IMR-90 (cell line): Measurements from ENCODE around the gene AP4B1. TPM values are rescaled to one million over a fixed set of nuclear protein-coding genes. Genes with fewer than 3 reads are reported as not detected.

Source experiments
- ATAC-seq: fragments of 200-7000 bp; cut with Tn5 transposase; 2 replicates; pipeline ENCODE4 v1.9.1; 2020; ENCODE audit warnings: low read depth, mild to moderate bottlenecking, moderate library complexity
- BruUV-seq: library from RNA; stranded (reverse); fragments of 400-500 nt; replicated peaks from 2 replicates; lab custom pipeline; 2021; lab: Mats Ljungman, UMichigan
- CTCF ChIA-PET: fragments of 300-600 bp; formaldehyde crosslinking; extraction: SDS; loops from one replicate; lab custom pipeline; 2021; ENCODE audit warnings: antibody characterized with exemption; lab: Yijun Ruan, JAX
- POLR2A ChIA-PET: fragments of 300-600 bp; sonication (Branson Sonifier 250); formaldehyde crosslinking; loops from one replicate; lab custom pipeline; 2022; ENCODE audit warnings: antibody characterized with exemption; ENCODE audit not compliant: unreplicated experiment; lab: Charles Lee
- DNase-seq: peaks from one replicate; pipeline ENCODE4 v3.0.0; 2013
- H2AFZ ChIP-seq: replicated peaks from 2 replicates; pipeline ENCODE3; 2013; ENCODE audit warnings: low read length, mild to moderate bottlenecking; ENCODE audit not compliant: poor library complexity
- H2AK5ac ChIP-seq: 2 replicates; pipeline ENCODE4 v1.6.1; 2013; ENCODE audit warnings: low read depth, low read length, inconsistent platforms
- H2AK9ac ChIP-seq: replicated peaks from 2 replicates; pipeline ENCODE3; 2013; ENCODE audit warnings: mild to moderate bottlenecking, low read depth, low read length, moderate library complexity; ENCODE audit not compliant: poor library complexity
- H2BK120ac ChIP-seq: 2 replicates; pipeline ENCODE4 v1.6.1; 2013; ENCODE audit warnings: low read depth, low read length, inconsistent platforms
- H2BK15ac ChIP-seq: 3 replicates; pipeline ENCODE4 v1.6.1; 2013; ENCODE audit warnings: low read depth, low read length, inconsistent platforms
- H2BK20ac ChIP-seq: 2 replicates; pipeline ENCODE4 v1.6.1; 2013; ENCODE audit warnings: low read depth, mild to moderate bottlenecking, inconsistent platforms, low read length, moderate library complexity
- H2BK5ac ChIP-seq: 2 replicates; pipeline ENCODE4 v1.6.1; 2013; ENCODE audit warnings: mild to moderate bottlenecking, low read depth, low read length, inconsistent platforms; ENCODE audit not compliant: poor library complexity, severe bottlenecking
- H3K14ac ChIP-seq: replicated peaks from 2 replicates; pipeline ENCODE4 v1.6.1; 2013; ENCODE audit warnings: low read depth, low read length, inconsistent platforms
- H3K18ac ChIP-seq: 2 replicates; pipeline ENCODE4 v1.6.1; 2013; ENCODE audit warnings: low read depth, low read length, control low read depth
- H3K23ac ChIP-seq: 2 replicates; pipeline ENCODE4 v1.6.1; 2013; ENCODE audit warnings: low read depth, low read length, inconsistent platforms
- H3K27ac ChIP-seq: 2 replicates; pipeline ENCODE4 v1.5.1; 2013; ENCODE audit warnings: mild to moderate bottlenecking, control low read depth, low read length; ENCODE audit not compliant: insufficient read depth
- H3K27me3 ChIP-seq: 2 replicates; pipeline ENCODE4 v1.6.1; 2013; ENCODE audit warnings: low read length; ENCODE audit not compliant: control insufficient read depth, insufficient read depth
- H3K36me3 ChIP-seq: 2 replicates; pipeline ENCODE4 v1.6.1; 2013; ENCODE audit warnings: low read length, mixed read lengths; ENCODE audit not compliant: control insufficient read depth, insufficient read depth
- H3K4ac ChIP-seq: 2 replicates; pipeline ENCODE4 v1.6.1; 2013; ENCODE audit warnings: low read depth, low read length, inconsistent platforms
- H3K4me1 ChIP-seq: 2 replicates; pipeline ENCODE4 v1.6.1; 2013; ENCODE audit warnings: low read length, mixed read lengths; ENCODE audit not compliant: control insufficient read depth, insufficient read depth
- H3K4me2 ChIP-seq: 2 replicates; pipeline ENCODE4 v1.6.1; 2013; ENCODE audit warnings: low read depth, mild to moderate bottlenecking, control low read depth, low read length, moderate library complexity
- H3K4me3 ChIP-seq: 2 replicates; pipeline ENCODE4 v1.5.1; 2013; ENCODE audit warnings: low read depth, mild to moderate bottlenecking, control low read depth, low read length, moderate library complexity; ENCODE audit not compliant: insufficient read depth
- H3K56ac ChIP-seq: 2 replicates; pipeline ENCODE4 v1.6.1; 2013; ENCODE audit warnings: low read length, inconsistent platforms; ENCODE audit not compliant: insufficient read depth; ENCODE audit errors: extremely low read depth
- H3K79me1 ChIP-seq, 2 experiments: 2 replicates each; pipeline ENCODE4 v1.6.1; 2013; ENCODE audit warnings: low read length in 2 of 2, inconsistent platforms in 1 of 2, low read depth in 1 of 2
- H3K9ac ChIP-seq: 2 replicates; pipeline ENCODE4 v1.6.1; 2013; ENCODE audit warnings: low read depth, low read length, control low read depth
- H3K9me1 ChIP-seq: 2 replicates; pipeline ENCODE4 v1.6.1; 2013; ENCODE audit warnings: low read length, inconsistent platforms; ENCODE audit not compliant: insufficient read depth
- H3K9me3 ChIP-seq: 2 replicates; pipeline ENCODE4 v1.6.1; 2013; ENCODE audit warnings: low read length; ENCODE audit not compliant: control insufficient read depth, insufficient read depth
- H4K20me1 ChIP-seq: 2 replicates; pipeline ENCODE4 v1.6.1; 2013; ENCODE audit warnings: low read length, inconsistent platforms; ENCODE audit not compliant: insufficient read depth
- H4K5ac ChIP-seq: 2 replicates; pipeline ENCODE4 v1.6.1; 2013; ENCODE audit warnings: mild to moderate bottlenecking, low read depth, low read length, control low read depth
- H4K8ac ChIP-seq, 2 experiments: 2 replicates each; pipeline ENCODE4 v1.6.1; 2013; ENCODE audit warnings: low read depth in 2 of 2, low read length in 2 of 2, control low read depth in 1 of 2, inconsistent platforms in 1 of 2
- H4K91ac ChIP-seq: 2 replicates; pipeline ENCODE4 v1.6.1; 2013; ENCODE audit warnings: low read depth, low read length, inconsistent platforms; ENCODE audit not compliant: insufficient read depth
- BHLHE40 ChIP-seq: fragments of 150-350 bp; IDR thresholded peaks from 2 replicates; pipeline ENCODE4 v1.6.1; 2016; ENCODE audit warnings: mild to moderate bottlenecking, low read depth, low read length
- CHD1 ChIP-seq: IDR thresholded peaks from 2 replicates; pipeline ENCODE4 v1.6.1; 2012; ENCODE audit warnings: low read depth, low read length, improper control_type of control experiment
- FOS ChIP-seq: fragments of 150-350 bp; IDR thresholded peaks from 2 replicates; pipeline ENCODE4 v1.6.1; 2016; ENCODE audit warnings: low read depth, low read length
- MAFK ChIP-seq: IDR thresholded peaks from 2 replicates; pipeline ENCODE4 v1.6.1; 2012; ENCODE audit warnings: low read depth, low read length, improper control_type of control experiment
- MXI1 ChIP-seq: IDR thresholded peaks from 2 replicates; pipeline ENCODE4 v1.6.1; 2012; ENCODE audit warnings: low read depth, mild to moderate bottlenecking, low read length, moderate library complexity, borderline replicate concordance
- NFE2L2 ChIP-seq: fragments of 150-350 bp; IDR thresholded peaks from 2 replicates; pipeline ENCODE4 v1.6.1; 2016; ENCODE audit warnings: low read depth, mild to moderate bottlenecking, low read length
- RAD21 ChIP-seq: IDR thresholded peaks from 2 replicates; pipeline ENCODE4 v1.6.1; 2012; ENCODE audit warnings: low read length, improper control_type of control experiment
- RCOR1 ChIP-seq: IDR thresholded peaks from 2 replicates; pipeline ENCODE4 v1.6.1; 2012; ENCODE audit warnings: mild to moderate bottlenecking, low read length, improper control_type of control experiment; ENCODE audit not compliant: insufficient replicate concordance
- RFX5 ChIP-seq: IDR thresholded peaks from 2 replicates; pipeline ENCODE4 v1.8.0; 2012; ENCODE audit warnings: low read depth, mild to moderate bottlenecking, low read length, moderate library complexity
- SMC3 ChIP-seq: fragments of 150-350 bp; IDR thresholded peaks from 2 replicates; pipeline ENCODE4 v1.6.1; 2016; ENCODE audit warnings: low read depth, mild to moderate bottlenecking, antibody characterized with exemption, low read length, moderate library complexity
- WGBS, 2 experiments: methylation state at CpG; one replicate each; pipeline versions ENCODE4 v1.1.5 to v1.1.7; 2013; ENCODE audit warnings: missing lambda C conversion rate in 2 of 2; ENCODE audit not compliant: insufficient read length in 1 of 2; ENCODE audit errors: extremely low coverage in 2 of 2; 5-methylcytosine and 5-hydroxymethylcytosine counted together
- dilution Hi-C: fragments of 300-500 bp; cut with HindIII; formaldehyde crosslinking; loops from one replicate; pipeline ENCODE4 v1.14.3; 2018; ENCODE audit warnings: low sequenced_read_pairs; ENCODE audit not compliant: unreplicated experiment
- in situ Hi-C: fragments of 300-500 bp; cut with MboI; formaldehyde crosslinking; loops from 3 replicates; pipeline ENCODE4 v1.14.3; 2019; ENCODE audit warnings: low sequenced_read_pairs, inconsistent platforms, mixed read lengths
- intact Hi-C: fragments of 100-400 bp; cut with micrococcal nuclease; formaldehyde crosslinking; loops from 2 replicates; pipeline ENCODE4 v1.10.0; 2022
- polyA plus RNA-seq, 3 experiments: library from polyadenylated mRNA; depleted of rRNA; stranded (reverse); fragments of >200 nt; gene quantifications; 2 replicates each; pipeline ENCODE4 v1.2.3, GENCODE V29; 2012; ENCODE audit warnings: low replicate concordance in 1 of 3
- total RNA-seq: library from RNA; depleted of rRNA; stranded (reverse); fragments of >200 nt; gene quantifications from 2 replicates; pipeline ENCODE4 v1.2.3, GENCODE V29; 2012
- TF ChIP-seq, protein P1 (sequence below): fragments of 150-350 bp; IDR thresholded peaks from 2 replicates; pipeline ENCODE4 v1.6.1; 2016; ENCODE audit warnings: low read depth, mild to moderate bottlenecking, low read length, moderate library complexity, borderline replicate concordance

Gene AP4B1
- total and polyA plus RNA-seq, 2 of the 4 experiments (the other 2 are of a cell fraction): 15.6 to 18.1 TPM

DNA sequence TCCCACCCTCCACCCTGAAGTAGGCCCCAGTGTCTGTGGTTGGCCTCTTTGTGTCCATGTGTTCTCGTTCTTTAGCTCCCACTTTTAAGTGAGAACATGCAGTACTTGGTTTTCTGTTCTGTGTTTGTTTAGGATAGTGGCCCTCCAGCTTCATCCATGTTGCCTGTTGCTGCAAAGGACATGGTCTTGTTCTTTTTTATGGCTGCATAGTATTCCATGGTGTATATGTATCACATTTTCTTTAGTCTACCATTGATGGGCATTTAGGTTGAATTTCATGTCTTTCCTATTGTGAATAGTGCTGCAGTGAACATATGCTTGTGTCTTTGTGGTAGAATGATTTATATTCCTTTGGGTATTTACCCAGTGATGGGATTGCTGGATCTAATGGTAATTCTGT, 30.6 kb upstream of the AP4B1 start:
- no peaks in the 10 kb centered on the region for H3K27me3 ChIP-seq
- H3K4me2 ChIP-seq: no peak overlapping the region
- no CpG with 5 or more reads among the region's 1 CpG for WGBS, 2 experiments
- H2AK9ac ChIP-seq: no peak overlapping the region
- ATAC-seq (no peak), DNase-seq (no peak)
- H4K20me1 ChIP-seq: peaks cover 74% of the 10 kb centered on the region
- no peak overlapping the region for H4K91ac ChIP-seq
- ChIA-PET POLR2A (interaction anchor here (0.6 kb wide), 2 partner anchors 10 to 636 kb away, joined by 4 to 5 read pairs; no protein-coding TSS in a partner anchor), CTCF (interaction anchor here (1.3 kb wide), 1 partner anchor 22 kb away, joined by 4 read pairs; no protein-coding TSS in a partner anchor)
- H3K4ac ChIP-seq: no peak overlapping the region
- TF ChIP-seq NFE2L2: no peak
- no peak for TF ChIP-seq RCOR1
- no peak for TF ChIP-seq BHLHE40
- no peak for TF ChIP-seq RFX5
- TF ChIP-seq SMC3: no peak
- TF ChIP-seq, protein P1, sequence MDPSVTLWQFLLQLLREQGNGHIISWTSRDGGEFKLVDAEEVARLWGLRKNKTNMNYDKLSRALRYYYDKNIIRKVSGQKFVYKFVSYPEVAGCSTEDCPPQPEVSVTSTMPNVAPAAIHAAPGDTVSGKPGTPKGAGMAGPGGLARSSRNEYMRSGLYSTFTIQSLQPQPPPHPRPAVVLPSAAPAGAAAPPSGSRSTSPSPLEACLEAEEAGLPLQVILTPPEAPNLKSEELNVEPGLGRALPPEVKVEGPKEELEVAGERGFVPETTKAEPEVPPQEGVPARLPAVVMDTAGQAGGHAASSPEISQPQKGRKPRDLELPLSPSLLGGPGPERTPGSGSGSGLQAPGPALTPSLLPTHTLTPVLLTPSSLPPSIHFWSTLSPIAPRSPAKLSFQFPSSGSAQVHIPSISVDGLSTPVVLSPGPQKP: no peak
- no peak for TF ChIP-seq MXI1
- TF ChIP-seq MAFK: no peak
- TF ChIP-seq RAD21: no peak
- TF ChIP-seq FOS: no peak
- no peak for TF ChIP-seq CHD1
- dilution Hi-C loops: no loop called here
- no peak overlapping the region for H3K4me3 ChIP-seq
- H2BK120ac ChIP-seq: no peak overlapping the region
- no peak overlapping the region for H2AFZ ChIP-seq
- H3K9ac ChIP-seq: no peak overlapping the region
- no peak overlapping the region for H4K5ac ChIP-seq
- intact Hi-C loops: loop anchor here (10.0 kb wide), 1 partner anchor 790 kb away; no protein-coding TSS in a partner anchor
- no peaks in the 10 kb centered on the region; the same call in 1 of the 2 replicates for H3K36me3 ChIP-seq
- no peak overlapping the region for H3K56ac ChIP-seq
- H3K9me1 ChIP-seq: peaks cover 11% of the 10 kb centered on the region
- H3K79me1 ChIP-seq: peaks cover 11 to 59% of the 10 kb centered on the region in 2 experiments; a peak in 3 of 4 replicates
- no peak overlapping the region for H3K14ac ChIP-seq
- no peak overlapping the region for H3K27ac ChIP-seq
- H3K23ac ChIP-seq: no peak overlapping the region
- no peak overlapping the region for H2BK20ac ChIP-seq
- BruUV-seq: no TSS peak
- H2BK15ac ChIP-seq: no peak overlapping the region
- in situ Hi-C loops: no loop called here
- no peak overlapping the region for H2BK5ac ChIP-seq
- H3K9me3 ChIP-seq: no peaks in the 10 kb centered on the region
- H2AK5ac ChIP-seq: no peak overlapping the region
- no peak overlapping the region for H3K18ac ChIP-seq
- peaks cover 2% of the 10 kb centered on the region; the same call in 1 of the 2 replicates for H3K4me1 ChIP-seq
- H4K8ac ChIP-seq: no peak overlapping the region
